K562 (cell line): ENCODE data around the gene RNF32. TPM values are rescaled to one million over a fixed set of nuclear protein-coding genes. Genes with fewer than 3 reads are reported as not detected.

ENCODE experiments used
- ATF1 ChIP-seq, 2 experiments: fragments of 450-650 bp in 1 of 2; IDR thresholded peaks; 2 replicates each; pipeline ENCODE4 v1.6.1; 2016; ENCODE audit warnings: missing compliant biosample characterization in 1 of 2, missing genetic modification characterization in 1 of 2
- EHMT2 ChIP-seq: fragments of 450-650 bp; IDR thresholded peaks from 2 replicates; pipeline ENCODE4 v1.6.1; 2018; ENCODE audit warnings: antibody characterized with exemption
- GABPB1 ChIP-seq: sonication (generic); formaldehyde crosslinking; IDR thresholded peaks from 2 replicates; pipeline ENCODE4 v1.8.0; 2022; ENCODE audit warnings: mild to moderate bottlenecking, missing genetic modification reagents
- GTF2F1 ChIP-seq: IDR thresholded peaks from 2 replicates; pipeline ENCODE4 v1.6.1; 2011; ENCODE audit warnings: low read depth, low read length, improper control_type of control experiment
- HNRNPL ChIP-seq: fragments of 200-400 bp; formaldehyde crosslinking; IDR thresholded peaks from 2 replicates; pipeline ENCODE4 v1.6.1; 2017; ENCODE audit warnings: low read depth, mild to moderate bottlenecking, low read length
- MXD1 ChIP-seq: fragments of 250-450 bp; sonication (Bioruptor Pico); IDR thresholded peaks from 2 replicates; pipeline ENCODE4 v1.8.0; 2021; ENCODE audit warnings: borderline replicate concordance, mild to moderate bottlenecking, moderate library complexity; ENCODE audit not compliant: poor library complexity, severe bottlenecking
- POU5F1 ChIP-seq: fragments of 150-350 bp; IDR thresholded peaks from 2 replicates; pipeline ENCODE4 v1.6.1; 2014; ENCODE audit warnings: borderline replicate concordance, low read length, low read depth, mild to moderate bottlenecking; ENCODE audit not compliant: partially characterized antibody
- PRPF4 ChIP-seq: fragments of 200-400 bp; formaldehyde crosslinking; IDR thresholded peaks from one replicate; pipeline ENCODE4 v1.6.1; 2017; ENCODE audit warnings: low read length, low read depth, mild to moderate bottlenecking; ENCODE audit not compliant: insufficient read depth, poor library complexity, severe bottlenecking
- SMAD4 ChIP-seq: fragments of 250-450 bp; sonication (Bioruptor Pico); conservative IDR thresholded peaks from 2 replicates; pipeline ENCODE4 v1.8.0; 2021; ENCODE audit warnings: inconsistent platforms, mild to moderate bottlenecking, moderate library complexity
- SPI1 ChIP-seq: IDR thresholded peaks from 2 replicates; pipeline ENCODE4 v1.6.1; 2011; ENCODE audit warnings: low read depth, low read length, control low read depth, borderline replicate concordance
- ZBTB49 ChIP-seq: sonication (generic); formaldehyde crosslinking; IDR thresholded peaks from 2 replicates; pipeline ENCODE4 v1.8.0; 2022; ENCODE audit warnings: missing genetic modification reagents, mild to moderate bottlenecking, borderline replicate concordance
- ZKSCAN1 ChIP-seq: fragments of 150-350 bp; IDR thresholded peaks from 2 replicates; pipeline ENCODE4 v1.6.1; 2016; ENCODE audit warnings: low read depth, low read length
- polyA plus RNA-seq, 8 experiments: library from polyadenylated mRNA; depleted of rRNA in 4 of 8; stranded (reverse) in 5 of 8; unstranded in 3 of 8; fragments of >200 nt; fragmentation: Nextera tagmentation in 2 of 8; fragmentation: Illumina TruSeq in 1 of 8; extraction: Ambion mirVana in 2 of 8; extraction: Trizol in 1 of 8; gene quantifications; 2 replicates each; pipeline versions ENCODE4 v1.2.1 to v1.2.3, GENCODE V29; 2011 to 2014; ENCODE audit warnings: inconsistent platforms in 1 of 8, missing spikeins in 1 of 8
- total RNA-seq, 7 experiments: library from RNA; depleted of rRNA in 6 of 7; stranded (reverse); fragments of >200 nt in 6 of 7; fragmentation: Illumina TruSeq in 2 of 7; extraction: Trizol in 2 of 7; gene quantifications; 2 replicates each; pipeline versions ENCODE4 v1.2.1 to v1.2.3, GENCODE V29; 2011 to 2021; ENCODE audit warnings: low replicate concordance in 1 of 7
- TF ChIP-seq, protein P1 (sequence below): fragments of 200-800 bp; sonication (Bioruptor generic); IDR thresholded peaks from 2 replicates; pipeline ENCODE4 v1.6.1; 2017; ENCODE audit warnings: missing genetic modification characterization, missing compliant biosample characterization
- TF ChIP-seq, protein P2 (sequence below), 2 experiments: fragments of 150-350 bp in 1 of 2; IDR thresholded peaks; 2 replicates each; pipeline ENCODE4 v1.6.1; 2012 to 2016; ENCODE audit warnings: low read depth in 2 of 2, low read length in 2 of 2, mild to moderate bottlenecking in 1 of 2, moderate library complexity in 1 of 2

RNF32 gene
- total and polyA plus RNA-seq, 9 of the 15 experiments (the other 6 are each of a cell fraction or from before 2014, with no cell fraction given), result 2.6 to 7.0 (median 4.6) TPM

- TF ChIP-seq POU5F1 (peak; percentile 83), PRPF4 (peak; percentile 37), SMAD4 (CRISPR knock-in tag) (peak; percentile 96), GTF2F1 (0 out of 2 replicates have a peak, but pooled peaks have one; percentile 37), SPI1 (no peak), MXD1 (CRISPR knock-in tag) (peak; percentile 41), ZBTB49 (CRISPR knock-in tag) (peak; percentile 96; the same call in 1 of the 2 replicates), ZKSCAN1 (peak; percentile 64), EHMT2 (no peak), GABPB1 (CRISPR knock-in tag) (peak; percentile 85), ATF1 (CRISPR knock-in tag; IDR thresholded peaks at IDR 0.05) (0 out of 2 replicates have a peak, but pooled peaks have one; percentile 11), ATF1 (tag; IDR thresholded peaks at IDR 0.05) (peak; percentile 83), HNRNPL (0 out of 2 replicates have a peak, but pooled peaks have one; percentile 36)
- TF ChIP-seq, protein P1, sequence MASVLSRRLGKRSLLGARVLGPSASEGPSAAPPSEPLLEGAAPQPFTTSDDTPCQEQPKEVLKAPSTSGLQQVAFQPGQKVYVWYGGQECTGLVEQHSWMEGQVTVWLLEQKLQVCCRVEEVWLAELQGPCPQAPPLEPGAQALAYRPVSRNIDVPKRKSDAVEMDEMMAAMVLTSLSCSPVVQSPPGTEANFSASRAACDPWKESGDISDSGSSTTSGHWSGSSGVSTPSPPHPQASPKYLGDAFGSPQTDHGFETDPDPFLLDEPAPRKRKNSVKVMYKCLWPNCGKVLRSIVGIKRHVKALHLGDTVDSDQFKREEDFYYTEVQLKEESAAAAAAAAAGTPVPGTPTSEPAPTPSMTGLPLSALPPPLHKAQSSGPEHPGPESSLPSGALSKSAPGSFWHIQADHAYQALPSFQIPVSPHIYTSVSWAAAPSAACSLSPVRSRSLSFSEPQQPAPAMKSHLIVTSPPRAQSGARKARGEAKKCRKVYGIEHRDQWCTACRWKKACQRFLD, result peak; percentile 8; the same call in 1 of the 2 replicates
- TF ChIP-seq, protein P2, sequence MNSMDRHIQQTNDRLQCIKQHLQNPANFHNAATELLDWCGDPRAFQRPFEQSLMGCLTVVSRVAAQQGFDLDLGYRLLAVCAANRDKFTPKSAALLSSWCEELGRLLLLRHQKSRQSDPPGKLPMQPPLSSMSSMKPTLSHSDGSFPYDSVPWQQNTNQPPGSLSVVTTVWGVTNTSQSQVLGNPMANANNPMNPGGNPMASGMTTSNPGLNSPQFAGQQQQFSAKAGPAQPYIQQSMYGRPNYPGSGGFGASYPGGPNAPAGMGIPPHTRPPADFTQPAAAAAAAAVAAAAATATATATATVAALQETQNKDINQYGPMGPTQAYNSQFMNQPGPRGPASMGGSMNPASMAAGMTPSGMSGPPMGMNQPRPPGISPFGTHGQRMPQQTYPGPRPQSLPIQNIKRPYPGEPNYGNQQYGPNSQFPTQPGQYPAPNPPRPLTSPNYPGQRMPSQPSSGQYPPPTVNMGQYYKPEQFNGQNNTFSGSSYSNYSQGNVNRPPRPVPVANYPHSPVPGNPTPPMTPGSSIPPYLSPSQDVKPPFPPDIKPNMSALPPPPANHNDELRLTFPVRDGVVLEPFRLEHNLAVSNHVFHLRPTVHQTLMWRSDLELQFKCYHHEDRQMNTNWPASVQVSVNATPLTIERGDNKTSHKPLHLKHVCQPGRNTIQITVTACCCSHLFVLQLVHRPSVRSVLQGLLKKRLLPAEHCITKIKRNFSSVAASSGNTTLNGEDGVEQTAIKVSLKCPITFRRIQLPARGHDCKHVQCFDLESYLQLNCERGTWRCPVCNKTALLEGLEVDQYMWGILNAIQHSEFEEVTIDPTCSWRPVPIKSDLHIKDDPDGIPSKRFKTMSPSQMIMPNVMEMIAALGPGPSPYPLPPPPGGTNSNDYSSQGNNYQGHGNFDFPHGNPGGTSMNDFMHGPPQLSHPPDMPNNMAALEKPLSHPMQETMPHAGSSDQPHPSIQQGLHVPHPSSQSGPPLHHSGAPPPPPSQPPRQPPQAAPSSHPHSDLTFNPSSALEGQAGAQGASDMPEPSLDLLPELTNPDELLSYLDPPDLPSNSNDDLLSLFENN (IDR thresholded peaks at IDR 0.05; ENCODE audit: low read depth in 2 of 2, low read length in 2 of 2), result peak in 1 of 2 experiments; percentile 14; a peak in 1 of 4 replicates
Observed at GRCh38 chr7:156640257-156640948, at the start of gene RNF32 (continued).
